Activated CD8-positive, alpha-beta memory T cell treated with anti-CD3 and anti-CD28 coated beads, Interleukin-2, amount 50 U/mL, for 24 hours (primary cell): ENCODE measurements around the gene APOL4.
"Not testable (repeated sequence)": the region's sequence is repeated elsewhere in the genome, so short reads cannot be mapped to it uniquely, and the experiment has no call there.

Experiments used
- DNase-seq: peaks from one replicate; pipeline ENCODE4 v3.0.0-alpha.2; 2020; ENCODE audit errors: extremely low read depth

The APOL4 gene

GRCh38 chr22:36153501-36154422, 47.8 kb downstream of the APOL4 start:
- no peak for DNase-seq

GRCh38 chr22:36152821-36153220, 48.8 kb downstream of the APOL4 start:
- not testable (repeated sequence) for DNase-seq

GRCh38 chr22:36152088-36152487, 49.5 kb downstream of the APOL4 start:
- DNase-seq, result no peak

GRCh38 chr22:36151006-36151595, 50.5 kb downstream of the APOL4 start:
- no peak for DNase-seq

- no peak for DNase-seq
Observed at GRCh38 chr22:36149441-36149840, 52.2 kb downstream of the APOL4 start.

- no peak for DNase-seq
Observed at GRCh38 chr22:36148411-36148810, 53.2 kb downstream of the APOL4 start.

GRCh38 chr22:36147196-36147791, 54.3 kb downstream of the APOL4 start:
- DNase-seq, result no peak

GRCh38 chr22:36145881-36146280, 55.7 kb downstream of the APOL4 start:
- DNase-seq, result no peak

- no peak for DNase-seq
Observed at GRCh38 chr22:36144886-36145541, 56.6 kb downstream of the APOL4 start.

GRCh38 chr22:36143956-36144355, 57.7 kb downstream of the APOL4 start:
- DNase-seq, result no peak

- DNase-seq, result no peak
Observed at GRCh38 chr22:36143066-36143815, 58.4 kb downstream of the APOL4 start.

GRCh38 chr22:36141481-36141880, 60.1 kb downstream of the APOL4 start:
- DNase-seq, result no peak
